HTR-8/SVneo (cell line): ENCODE results near the gene PPP1R9B.
A peak's percentile ranks its signal among the peaks of the same experiment; 100 is the strongest.

Experiments
- DNase-seq: peaks from one replicate; pipeline ENCODE4 v3.0.0; 2011; ENCODE audit warnings: low spot score, mixed read lengths; ENCODE audit not compliant: insufficient read length
- FAIRE-seq: peaks from 2 replicates; lab custom pipeline; 2011; peaks lifted over from hg19 to GRCh38; lab: Jason Lieb, UNC

The PPP1R9B gene

DNA sequence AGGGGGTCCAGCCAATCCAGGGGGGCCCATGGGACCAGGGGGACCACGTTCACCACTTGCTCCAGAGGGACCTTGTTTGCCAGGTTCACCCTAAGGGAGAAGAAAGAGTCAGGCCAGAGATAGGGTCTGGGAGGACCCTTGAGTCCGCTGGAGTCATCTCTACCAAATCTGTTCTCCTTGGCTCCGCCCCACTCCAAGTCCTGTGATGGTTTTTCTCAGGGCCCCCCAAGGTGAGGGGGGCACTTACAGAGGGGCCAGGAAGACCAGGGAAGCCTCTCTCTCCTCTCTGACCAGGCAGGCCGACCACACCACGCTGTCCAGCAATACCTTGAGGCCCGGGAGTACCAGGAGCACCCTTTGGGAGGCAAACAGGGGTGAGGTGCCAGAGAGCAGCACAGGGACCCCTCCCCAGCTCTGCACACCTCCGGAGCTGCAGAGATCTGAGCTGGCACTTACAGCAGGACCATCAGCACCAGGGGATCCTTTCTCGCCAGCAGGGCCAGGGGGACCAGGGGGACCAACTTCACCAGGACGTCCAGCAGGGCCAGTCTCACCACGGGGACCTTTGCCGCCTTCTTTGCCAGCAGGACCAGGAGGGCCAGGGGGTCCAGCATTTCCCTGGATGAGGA lies 38.6 kb upstream of the PPP1R9B start:
- DNase-seq = no peak
- no peak for FAIRE-seq

DNA sequence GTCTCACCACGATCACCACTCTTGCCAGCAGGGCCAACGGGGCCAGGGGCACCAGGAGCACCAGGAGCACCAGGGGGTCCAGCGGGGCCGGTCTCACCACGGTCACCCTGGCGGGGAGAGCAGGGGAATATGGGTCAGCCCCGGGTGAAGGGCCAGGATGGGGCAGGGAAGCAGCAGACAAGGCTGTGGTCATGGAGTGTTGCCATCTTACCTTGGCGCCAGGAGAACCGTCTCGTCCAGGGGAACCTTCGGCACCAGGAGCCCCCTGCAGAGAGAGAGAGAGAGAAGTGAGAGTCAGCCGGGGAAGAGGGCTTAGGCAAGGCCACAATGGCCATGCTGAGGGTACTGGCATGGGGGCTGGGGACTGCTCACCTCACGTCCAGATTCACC lies 38.0 kb upstream of the PPP1R9B start:
- DNase-seq (no peak), FAIRE-seq (peak; percentile 9)

DNA sequence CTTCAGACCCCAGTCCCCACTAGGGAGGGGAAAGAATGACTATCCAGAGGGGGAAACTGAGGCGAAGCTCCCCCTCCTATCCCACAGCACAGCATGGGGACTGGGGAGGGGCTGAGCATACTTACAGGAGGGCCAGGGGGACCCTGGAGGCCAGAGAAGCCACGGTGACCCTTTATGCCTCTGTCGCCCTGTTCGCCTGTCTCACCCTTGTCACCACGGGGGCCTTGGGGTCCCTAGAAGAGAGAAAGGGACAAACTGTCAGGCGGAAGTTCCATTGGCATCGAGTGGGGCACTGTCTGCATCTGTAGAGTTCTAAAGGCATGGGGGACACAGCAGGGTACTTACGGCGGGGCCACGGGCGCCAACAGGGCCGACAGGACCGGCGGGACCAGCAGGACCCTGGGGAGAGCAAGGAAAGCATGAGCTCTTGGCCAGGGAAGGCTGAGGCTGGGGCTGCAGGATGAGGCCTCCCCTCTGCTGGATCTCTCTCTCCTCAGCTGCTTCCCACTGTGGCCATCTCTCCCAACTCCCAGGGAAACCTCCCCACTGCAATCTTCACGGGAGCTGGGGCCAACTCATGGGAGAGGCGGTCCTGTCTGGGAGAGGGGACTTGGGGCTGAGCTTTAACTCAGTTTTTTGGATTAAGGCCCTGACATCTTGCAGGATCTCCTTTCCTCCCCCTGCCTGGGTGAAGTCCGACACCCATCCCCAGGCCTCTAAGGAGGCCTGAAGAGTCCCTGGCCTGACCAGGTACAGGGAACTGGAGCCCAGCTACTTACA lies 37.5 kb upstream of the PPP1R9B start:
- FAIRE-seq (no peak), DNase-seq (no peak)

DNA sequence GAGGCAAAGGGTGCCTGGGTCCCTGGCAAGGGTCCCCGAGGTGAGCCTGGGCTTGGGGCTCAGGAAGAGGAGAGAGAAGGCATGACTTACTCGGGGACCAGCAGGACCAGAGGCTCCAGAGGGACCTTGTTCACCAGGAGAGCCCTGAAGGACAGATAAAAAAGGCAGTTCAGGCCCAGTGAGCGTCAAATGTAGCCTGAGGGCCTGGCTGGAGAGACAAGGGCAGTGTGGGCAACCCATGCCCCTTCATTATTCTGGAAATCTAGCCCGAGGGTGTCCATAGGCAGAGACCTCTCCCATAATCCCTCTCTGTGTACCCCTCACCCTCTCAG lies 36.9 kb upstream of the PPP1R9B start:
- FAIRE-seq = no peak

DNA sequence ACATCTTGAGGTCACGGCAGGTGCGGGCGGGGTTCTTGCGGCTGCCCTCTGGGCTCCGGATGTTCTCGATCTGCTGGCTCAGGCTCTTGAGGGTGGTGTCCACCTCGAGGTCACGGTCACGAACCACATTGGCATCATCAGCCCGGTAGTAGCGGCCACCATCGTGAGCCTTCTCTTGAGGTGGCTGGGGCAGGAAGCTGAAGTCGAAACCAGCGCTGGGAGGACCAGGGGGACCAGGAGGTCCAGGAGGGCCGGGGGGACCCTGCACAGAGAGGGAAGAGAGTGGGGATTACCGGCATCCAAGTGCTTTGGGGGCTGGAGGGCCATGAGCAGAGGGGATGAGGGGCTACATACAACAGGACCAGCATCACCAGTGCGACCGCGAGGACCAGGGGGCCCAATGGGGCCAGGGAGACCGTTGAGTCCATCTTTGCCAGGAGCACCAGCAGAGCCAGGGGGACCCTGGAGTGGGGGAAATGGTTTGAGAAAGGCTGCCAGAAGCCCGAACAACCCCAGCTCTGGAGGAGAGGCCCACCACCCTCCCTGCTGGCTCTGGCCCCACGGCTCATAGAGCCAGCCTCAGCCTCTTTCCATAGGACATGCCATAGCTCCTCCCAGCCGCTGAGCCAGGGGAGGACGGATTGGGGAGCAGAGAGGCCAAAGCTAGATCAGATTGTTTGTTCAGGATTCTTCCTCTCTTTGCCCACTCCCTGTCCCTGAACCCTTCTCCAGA lies 36.4 kb upstream of the PPP1R9B start:
- FAIRE-seq (no peak), DNase-seq (no peak)

More for the DNA sequence above, 36.9 kb upstream of the PPP1R9B start:
- no peak for DNase-seq

DNA sequence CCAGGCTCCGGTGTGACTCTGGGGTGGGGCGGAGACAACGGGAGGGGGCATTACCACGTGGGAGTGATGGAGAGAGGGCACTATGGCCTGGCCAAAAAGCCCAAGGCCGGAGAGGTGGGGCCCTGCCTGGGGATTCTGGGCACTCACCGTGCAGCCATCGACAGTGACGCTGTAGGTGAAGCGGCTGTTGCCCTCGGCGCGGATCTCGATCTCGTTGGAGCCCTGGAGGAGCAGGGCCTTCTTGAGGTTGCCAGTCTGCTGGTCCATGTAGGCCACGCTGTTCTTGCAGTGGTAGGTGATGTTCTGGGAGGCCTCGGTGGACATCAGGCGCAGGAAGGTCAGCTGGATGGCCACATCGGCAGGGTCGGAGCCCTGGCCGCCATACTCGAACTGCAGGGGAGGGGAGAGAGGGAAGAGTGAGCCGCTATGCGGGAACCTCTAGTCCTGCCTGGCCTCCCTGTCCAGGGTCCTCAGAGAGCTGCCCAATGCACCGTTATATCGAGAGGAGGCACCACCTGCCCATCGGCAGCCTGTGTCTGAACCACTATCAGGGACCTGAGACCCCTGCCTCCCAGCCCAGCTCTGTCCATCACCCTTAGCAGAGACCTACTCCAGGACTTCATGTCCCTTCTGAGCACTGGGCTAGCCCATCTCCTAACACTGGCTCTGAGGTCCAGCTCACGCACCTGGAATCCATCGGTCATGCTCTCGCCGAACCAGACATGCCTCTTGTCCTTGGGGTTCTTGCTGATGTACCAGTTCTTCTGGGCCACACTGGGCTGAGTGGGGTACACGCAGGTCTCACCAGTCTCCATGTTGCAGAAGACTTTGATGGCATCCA lies 35.4 kb upstream of the PPP1R9B start:
- peak; percentile 70 for FAIRE-seq
- no peak for DNase-seq

DNA sequence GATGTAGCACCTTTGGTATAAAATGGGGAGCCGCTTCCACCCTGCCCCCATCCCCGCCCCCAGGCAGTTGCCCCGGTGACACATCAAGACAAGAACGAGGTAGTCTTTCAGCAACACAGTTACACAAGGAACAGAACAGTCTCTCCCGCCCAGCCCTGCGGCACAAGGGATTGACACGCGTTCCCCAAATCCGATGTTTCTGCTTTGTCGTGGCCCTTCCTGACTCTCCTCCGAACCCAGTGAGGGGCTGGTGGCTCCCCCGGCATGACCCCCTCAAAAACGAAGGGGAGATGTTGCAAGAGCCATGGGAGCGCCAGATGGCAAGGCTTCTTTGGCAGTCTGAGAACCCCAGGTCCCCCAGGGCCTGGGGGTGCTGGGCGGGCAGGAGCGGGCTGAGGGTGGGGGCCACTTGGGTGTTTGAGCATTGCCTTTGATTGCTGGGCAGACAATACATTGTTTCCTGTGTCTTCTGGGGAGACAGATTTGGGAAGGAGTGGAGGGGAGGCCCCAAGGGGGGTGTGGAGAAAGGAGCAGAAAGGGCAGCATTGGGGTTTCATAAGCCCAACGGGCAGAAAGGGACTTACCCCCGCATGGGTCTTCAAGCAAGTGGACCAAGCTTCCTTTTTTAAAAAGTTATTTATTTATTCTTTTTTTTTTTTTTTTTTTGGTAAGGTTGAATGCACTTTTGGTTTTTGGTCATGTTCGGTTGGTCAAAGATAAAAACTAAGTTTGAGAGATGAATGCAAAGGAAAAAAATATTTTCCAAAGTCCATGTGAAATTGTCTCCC lies 34.3 kb upstream of the PPP1R9B start:
- no peak for FAIRE-seq
- no peak for DNase-seq

DNA sequence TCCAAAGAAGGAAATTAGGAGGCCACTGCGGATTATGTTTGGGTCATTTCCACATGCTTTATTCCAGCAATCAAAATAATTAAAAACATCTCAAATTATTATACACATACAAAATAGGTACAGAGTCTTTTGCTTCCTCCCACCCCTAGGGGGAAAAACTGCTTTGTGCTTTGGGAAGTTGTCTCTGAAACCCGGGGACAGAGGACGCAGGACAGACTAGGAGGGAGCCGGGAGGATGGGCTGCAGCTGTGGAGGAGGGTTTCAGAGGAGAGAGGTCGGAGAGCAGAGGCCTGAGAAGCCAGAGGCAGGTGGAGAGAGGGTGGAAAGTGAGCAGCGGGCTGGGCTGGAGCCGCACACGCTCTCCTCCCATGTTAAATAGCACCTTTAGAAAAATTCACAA lies 33.6 kb upstream of the PPP1R9B start:
- no peak for FAIRE-seq
- no peak for DNase-seq

DNA sequence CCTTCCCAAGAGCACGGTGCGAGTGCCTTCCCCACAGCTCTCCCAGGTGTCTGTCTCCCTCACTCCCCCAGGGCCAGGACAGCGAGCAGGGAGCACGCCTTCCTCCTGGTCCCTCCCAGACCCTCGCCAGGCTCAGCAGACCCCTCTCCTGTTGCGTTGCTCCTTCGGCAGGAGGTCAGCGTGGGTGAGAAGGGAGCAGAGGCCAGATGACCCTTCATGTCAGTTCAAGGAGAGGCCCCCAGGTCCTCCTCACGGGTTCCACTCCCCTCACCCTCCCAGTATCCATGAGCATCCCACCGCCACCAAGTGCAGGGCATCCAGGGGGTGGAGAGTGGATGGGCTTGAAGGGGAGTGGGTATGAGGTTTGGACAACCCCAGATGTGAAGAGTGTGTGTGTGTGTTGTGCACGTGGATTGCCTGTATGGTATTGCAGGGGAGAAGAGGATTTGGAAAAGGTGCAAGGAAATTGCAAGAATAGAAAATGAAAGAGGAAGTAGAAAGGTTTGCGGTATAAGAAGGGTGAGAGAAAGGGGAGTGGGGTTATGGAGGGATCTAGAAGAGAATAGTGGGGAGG lies 33.0 kb upstream of the PPP1R9B start:
- FAIRE-seq = peak; percentile 54
- no peak for DNase-seq

DNA sequence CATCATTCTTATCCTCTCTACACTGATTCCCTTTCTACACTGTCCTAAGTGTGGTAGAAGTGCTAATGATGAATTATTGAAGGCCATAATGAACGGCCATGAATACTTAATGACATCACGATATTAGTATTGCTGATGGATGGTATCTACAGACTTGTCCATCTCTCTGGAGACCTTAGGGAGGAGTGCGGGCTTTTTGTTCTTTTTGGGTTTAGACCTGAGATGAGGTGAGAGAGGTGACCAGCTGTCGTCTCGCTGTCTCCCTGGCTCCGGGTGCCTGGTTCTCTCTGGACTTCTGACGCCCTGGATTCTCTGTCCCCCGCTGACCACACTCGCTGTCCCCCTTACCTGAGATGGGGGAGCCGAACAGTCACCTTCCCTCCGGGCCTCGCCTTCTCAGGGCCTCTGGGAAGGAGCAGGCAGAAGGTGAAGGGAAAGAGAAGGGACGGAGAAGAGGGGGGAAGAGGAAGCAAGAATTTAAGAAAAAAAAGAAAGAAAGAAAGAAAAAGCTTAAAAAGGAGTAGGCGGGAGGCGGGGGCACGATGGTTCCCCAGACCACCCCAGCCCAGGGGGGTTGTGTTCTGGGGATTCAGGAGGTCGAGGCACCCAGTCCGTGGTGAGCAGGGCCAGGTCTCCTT lies 32.4 kb upstream of the PPP1R9B start:
- FAIRE-seq = peak; percentile 9
- DNase-seq = no peak

DNA sequence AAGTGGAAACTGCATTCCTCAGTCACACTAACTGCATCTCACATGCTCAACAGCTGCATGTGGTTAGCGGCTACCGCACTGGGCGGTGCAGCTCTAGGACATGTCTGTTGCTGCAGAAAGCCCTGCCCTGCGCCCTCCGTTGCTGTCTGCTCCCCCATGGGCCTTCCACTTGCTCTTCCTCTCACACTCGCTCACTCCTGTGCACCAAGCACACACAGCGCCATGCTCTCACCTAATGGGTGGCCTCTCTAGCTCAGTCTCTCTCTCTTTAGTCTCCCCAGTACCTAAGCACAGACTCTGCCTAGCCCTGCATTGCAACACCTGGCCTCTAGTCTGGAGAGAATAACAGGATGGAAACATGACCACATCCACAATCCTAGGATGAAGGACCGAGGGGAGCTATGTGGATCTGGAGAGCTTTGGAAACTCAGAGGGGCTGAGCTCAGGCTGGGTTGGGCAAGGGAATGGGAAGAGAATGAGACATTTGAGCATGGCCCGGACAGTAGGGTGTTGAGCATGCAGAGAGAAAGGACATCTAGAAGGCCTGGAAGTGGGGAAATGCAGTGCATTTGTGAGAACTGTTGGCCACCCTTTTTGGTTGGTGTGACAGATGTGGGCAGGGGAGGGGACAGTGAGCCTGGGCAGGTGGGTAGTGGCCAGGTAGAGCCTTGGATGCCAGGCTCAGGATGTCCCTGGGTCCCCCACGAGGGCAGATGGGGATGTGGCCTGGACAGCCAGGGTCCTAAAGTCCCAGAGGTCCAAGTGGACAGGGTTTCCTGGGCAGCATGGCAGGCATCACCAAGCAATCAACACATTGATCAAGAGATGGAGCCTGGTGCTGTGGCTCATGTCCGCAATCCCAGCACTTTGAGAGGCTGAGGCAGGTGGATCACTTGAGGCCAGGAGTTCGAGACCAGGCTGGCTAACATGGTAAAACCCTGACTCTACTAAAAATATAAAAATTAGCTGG lies 31.4 kb upstream of the PPP1R9B start:
- DNase-seq (no peak), FAIRE-seq (no peak)

DNA sequence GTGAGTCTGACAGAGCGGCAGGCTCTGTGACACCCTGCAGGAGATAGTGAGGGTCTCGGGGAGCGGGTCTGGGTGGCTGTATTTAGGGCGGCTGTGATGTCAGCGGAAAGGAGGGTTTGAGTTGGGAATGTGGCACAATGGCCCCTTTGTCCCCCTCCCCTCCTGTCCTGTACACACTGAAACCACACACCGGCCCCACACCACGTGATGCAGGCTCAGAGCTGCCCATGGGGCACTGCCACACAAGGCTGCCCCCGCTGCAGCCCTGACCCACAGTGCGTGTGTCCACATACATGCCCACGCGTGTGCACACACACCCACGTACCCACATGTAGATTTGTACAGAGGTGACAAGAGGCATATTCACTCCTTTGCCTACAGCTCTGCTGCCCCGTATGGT lies 30.7 kb upstream of the PPP1R9B start:
- DNase-seq (no peak), FAIRE-seq (peak; percentile 74)

DNA sequence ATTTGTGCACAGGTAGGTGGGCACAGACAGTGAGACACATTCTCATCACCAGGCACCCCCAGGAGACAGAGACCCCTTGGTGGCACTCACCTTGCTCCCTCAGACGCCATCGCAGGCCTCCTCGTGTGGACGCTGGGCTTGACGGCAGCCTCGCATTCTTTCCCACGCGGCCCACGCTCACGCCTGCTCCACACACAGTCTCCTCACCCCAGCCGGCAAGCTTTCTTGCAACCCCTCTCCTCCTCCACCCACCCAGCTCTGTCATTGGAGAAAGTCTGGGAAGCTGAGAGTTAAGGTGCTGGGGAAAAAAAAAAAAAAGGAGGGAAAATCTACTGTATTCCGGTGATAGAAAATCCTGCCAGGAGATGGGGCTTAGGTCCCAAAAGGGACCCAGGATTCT lies 30.1 kb upstream of the PPP1R9B start:
- DNase-seq = no peak
- no peak for FAIRE-seq

DNA sequence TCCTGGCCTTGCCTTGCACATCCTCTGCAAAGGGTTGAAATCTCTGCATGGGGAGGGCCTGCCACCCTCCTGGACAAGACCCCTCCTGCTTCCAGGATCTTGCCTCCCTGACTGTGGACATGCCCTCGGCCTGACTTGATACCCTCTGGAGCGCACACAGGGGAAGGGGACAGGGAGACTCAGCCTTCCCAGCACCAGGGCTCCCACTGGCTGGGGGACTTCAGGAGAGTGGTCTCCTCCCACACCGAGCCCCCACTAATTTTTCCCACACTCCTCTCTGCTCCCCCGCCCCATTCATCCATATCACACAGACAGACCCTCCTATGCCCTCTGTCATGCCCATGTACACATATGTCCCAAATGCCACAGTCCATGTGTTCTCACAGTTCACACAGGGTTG lies 29.6 kb upstream of the PPP1R9B start:
- FAIRE-seq (peak; percentile 74), DNase-seq (no peak)

DNA sequence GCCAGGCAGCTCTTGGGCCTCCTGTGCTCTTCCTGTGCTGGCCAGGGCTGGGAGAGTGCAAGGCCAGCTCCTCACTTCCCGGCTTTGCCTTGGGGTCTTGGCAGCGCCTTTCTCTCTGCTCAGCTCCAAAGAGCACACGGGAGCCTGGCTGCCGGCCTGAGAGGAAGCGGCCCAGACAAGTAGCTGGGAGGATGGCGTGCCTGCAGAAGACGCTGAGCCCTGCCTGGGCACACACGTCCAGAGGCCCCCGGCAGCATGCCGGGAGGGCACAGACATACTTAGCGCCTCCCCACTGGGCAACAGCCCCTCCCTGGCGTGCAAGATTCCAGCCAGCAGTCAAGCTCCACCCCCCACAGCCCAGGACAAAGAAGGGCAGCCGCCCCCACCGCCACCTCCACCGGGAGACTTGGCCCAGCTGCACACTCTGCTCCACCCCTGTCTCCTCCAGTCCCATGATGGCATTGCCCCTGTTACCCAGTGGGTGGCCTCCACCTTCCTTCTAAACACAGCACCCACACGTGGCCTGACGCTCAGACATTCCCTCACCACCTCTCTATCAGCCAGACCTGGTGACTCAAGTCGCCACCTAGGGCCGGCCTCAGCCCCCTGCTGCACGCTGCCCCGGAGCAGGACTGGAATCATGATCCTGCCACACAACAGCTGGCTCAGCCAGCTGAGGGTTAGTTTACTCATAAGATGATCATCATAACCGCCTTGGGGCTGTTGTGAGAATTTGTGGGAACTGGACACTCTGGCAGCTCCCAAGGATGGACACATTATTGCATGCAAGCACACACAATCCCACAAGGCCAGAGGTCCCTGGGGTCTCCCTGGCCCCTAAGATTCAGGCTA lies 27.7 kb upstream of the PPP1R9B start:
- peak; percentile 94 for DNase-seq

DNA sequence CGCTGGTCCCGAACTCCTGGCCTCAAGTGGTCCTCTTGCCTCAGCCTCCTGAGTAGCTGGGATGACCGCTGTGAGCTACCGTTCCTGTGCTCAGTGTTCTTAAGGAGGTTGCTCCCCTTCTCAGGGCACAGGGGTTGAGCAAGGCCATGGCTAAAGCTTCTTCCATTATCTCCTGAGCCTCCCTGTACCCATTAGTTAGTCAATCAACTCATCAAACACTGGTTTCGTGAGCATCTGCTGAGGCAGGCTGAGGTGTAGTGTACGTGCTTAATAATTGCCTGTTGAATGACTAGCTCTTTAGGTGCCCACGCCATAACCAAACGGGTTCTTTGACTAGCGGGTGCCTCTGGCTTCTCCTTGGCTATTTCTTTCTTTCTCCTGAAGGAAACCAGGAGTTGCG lies 27.0 kb upstream of the PPP1R9B start:
- DNase-seq = no peak
- peak; percentile 4 for FAIRE-seq

More for the DNA sequence above, 27.7 kb upstream of the PPP1R9B start:
- FAIRE-seq = peak; percentile 99
